ENCODE measurements around the gene ACBD6. TPM values are rescaled to one million over a fixed set of nuclear protein-coding genes. Genes with fewer than 3 reads are reported as not detected.

The ACBD6 gene
- total and polyA plus RNA-seq, 5 donors from 2014 or later = 23.4 to 34.9 (median 25.5) TPM

DNA sequence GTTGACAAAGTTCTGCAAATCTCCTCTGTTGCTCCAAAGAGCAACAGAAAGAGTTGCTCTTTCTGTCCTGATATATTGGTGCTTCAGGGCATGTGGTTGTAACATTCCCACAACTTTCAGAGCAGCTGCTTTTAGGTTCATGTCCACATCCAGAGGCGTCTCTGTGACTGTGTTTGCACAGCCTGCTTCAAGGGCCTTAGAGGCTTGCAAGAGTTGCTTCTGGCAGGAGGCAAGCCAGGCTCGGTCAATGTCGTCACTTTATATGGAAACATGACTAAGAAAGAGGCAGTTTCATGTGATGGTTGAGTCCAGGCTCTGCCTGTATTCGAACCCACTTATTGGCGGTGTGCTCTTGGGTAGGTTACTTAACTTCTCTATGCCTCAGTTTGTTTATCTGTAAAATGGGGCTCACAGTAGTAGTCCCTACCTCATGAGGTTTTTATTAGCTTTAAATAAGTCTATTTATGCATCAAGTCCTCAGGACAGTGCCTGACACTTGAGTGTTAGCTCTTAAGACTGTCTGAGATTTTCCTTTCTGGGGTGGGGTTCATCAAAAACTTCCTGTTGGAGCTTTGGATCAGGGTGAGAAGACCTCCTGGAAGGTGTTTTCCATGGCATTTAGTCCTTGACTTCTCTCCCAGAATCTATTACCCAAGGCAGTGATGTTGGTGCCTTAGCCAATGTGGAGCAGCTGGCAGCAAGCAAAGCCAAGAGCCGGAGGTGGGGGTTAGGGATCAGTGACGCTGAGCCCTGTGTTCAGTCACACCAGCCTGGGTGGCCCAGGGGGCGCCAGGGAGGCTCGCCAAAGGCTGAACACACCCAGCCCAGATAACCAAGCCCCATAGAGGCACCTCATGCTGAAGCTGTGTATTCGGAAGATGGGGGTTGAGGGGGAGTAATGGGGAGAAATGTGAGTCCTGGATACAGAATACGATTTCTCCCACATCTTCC, 253.4 kb downstream of the ACBD6 start:
- Histone ChIP-seq H3K27ac (ENCODE audit: insufficient read depth, low read length, poor library complexity, severe bottlenecking) (no peak overlapping the region), H3K4me3 (ENCODE audit: low read depth, low read length) (no peak overlapping the region), H3K27me3 (ENCODE audit: control insufficient read depth, insufficient read depth, low read length) (no peaks in the 10 kb centered on the region), H3K36me3 (ENCODE audit: control insufficient read depth, insufficient read depth, low read length) (no peaks in the 10 kb centered on the region), H3K9me3 (ENCODE audit: control insufficient read depth in 2 of 2, low read length in 2 of 2) (no peaks in the 10 kb centered on the region), H3K4me1 (ENCODE audit: control insufficient read depth, insufficient read depth, low read length, poor library complexity, severe bottlenecking) (no peaks in the 10 kb centered on the region)
- Mint-ChIP-seq H3K4me3 (no peak overlapping the region), H3K27ac (no peak overlapping the region), H3K9me3 (no peaks in the 10 kb centered on the region), H3K27me3 (peaks cover 39% of the 10 kb centered on the region), H3K4me1 (peaks cover 0 to 5% (median 2%) of the 10 kb centered on the region in 4 donors), H3K36me3 (no peaks in the 10 kb centered on the region)
- peak in 1 of 3 donors; percentile 22 for DNase-seq
- no peak for ATAC-seq (ENCODE audit: low read depth in 2 of 2)

GRCh38 chr1:180248176-180248575, 254.2 kb downstream of the ACBD6 start:
- Histone ChIP-seq H3K4me1 (ENCODE audit: control insufficient read depth, insufficient read depth, low read length, poor library complexity, severe bottlenecking) (no peaks in the 10 kb centered on the region), H3K27ac (ENCODE audit: insufficient read depth, low read length, poor library complexity, severe bottlenecking) (no peak overlapping the region), H3K4me3 (ENCODE audit: low read depth, low read length) (no peak overlapping the region), H3K9me3 (ENCODE audit: control insufficient read depth in 2 of 2, low read length in 2 of 2) (no peaks in the 10 kb centered on the region), H3K36me3 (ENCODE audit: control insufficient read depth, insufficient read depth, low read length) (no peaks in the 10 kb centered on the region), H3K27me3 (ENCODE audit: control insufficient read depth, insufficient read depth, low read length) (no peaks in the 10 kb centered on the region)
- H3K27me3 Mint-ChIP-seq = peaks cover 38% of the 10 kb centered on the region
- H3K4me3 Mint-ChIP-seq = no peak overlapping the region
- H3K36me3 Mint-ChIP-seq = no peaks in the 10 kb centered on the region
- ATAC-seq (ENCODE audit: low read depth in 2 of 2) (no peak), DNase-seq (no peak)
- peaks cover 0 to 5% (median 2%) of the 10 kb centered on the region in 4 donors for H3K4me1 Mint-ChIP-seq
- no peak overlapping the region for H3K27ac Mint-ChIP-seq
- H3K9me3 Mint-ChIP-seq = no peaks in the 10 kb centered on the region

DNA sequence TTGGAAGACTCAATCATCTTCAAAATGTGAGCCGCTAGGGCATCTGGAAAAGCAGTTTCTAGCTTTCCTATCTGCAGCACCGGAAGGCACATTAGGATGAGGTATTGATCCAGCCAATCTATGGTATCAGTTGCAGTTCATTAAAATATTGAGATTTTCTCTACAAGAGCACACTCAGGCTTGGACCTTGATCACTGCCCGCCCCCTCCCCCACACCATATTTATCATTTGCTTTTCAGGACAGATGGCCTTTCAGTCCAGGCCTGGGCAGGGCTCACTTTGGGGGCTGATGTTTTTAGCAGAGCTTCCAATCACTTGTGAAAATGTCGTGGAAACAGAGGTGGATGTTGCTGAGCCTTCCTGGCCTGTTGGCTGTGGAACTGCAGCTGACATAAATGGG, 254.8 kb downstream of the ACBD6 start:
- ATAC-seq (ENCODE audit: low read depth in 2 of 2) (no peak), DNase-seq (no peak)
- no peak overlapping the region for H3K4me3 Mint-ChIP-seq
- no peaks in the 10 kb centered on the region for H3K36me3 Mint-ChIP-seq
- Histone ChIP-seq H3K27ac (ENCODE audit: insufficient read depth, low read length, poor library complexity, severe bottlenecking) (no peak overlapping the region), H3K36me3 (ENCODE audit: control insufficient read depth, insufficient read depth, low read length) (no peaks in the 10 kb centered on the region), H3K4me1 (ENCODE audit: control insufficient read depth, insufficient read depth, low read length, poor library complexity, severe bottlenecking) (no peaks in the 10 kb centered on the region), H3K27me3 (ENCODE audit: control insufficient read depth, insufficient read depth, low read length) (peaks cover under 1% of the 10 kb centered on the region), H3K4me3 (ENCODE audit: low read depth, low read length) (no peak overlapping the region), H3K9me3 (ENCODE audit: control insufficient read depth in 2 of 2, low read length in 2 of 2) (no peaks in the 10 kb centered on the region)
- H3K27ac Mint-ChIP-seq = no peak overlapping the region
- no peaks in the 10 kb centered on the region for H3K9me3 Mint-ChIP-seq
- peaks cover 0 to 2% (median 1%) of the 10 kb centered on the region in 4 donors for H3K4me1 Mint-ChIP-seq
- H3K27me3 Mint-ChIP-seq = peaks cover 44% of the 10 kb centered on the region

GRCh38 chr1:180247061-180247460, 255.3 kb downstream of the ACBD6 start:
- ATAC-seq (ENCODE audit: low read depth in 2 of 2) (no peak), DNase-seq (no peak)
- Mint-ChIP-seq H3K36me3 (no peaks in the 10 kb centered on the region), H3K4me1 (no peaks in the 10 kb centered on the region), H3K27me3 (peaks cover 49% of the 10 kb centered on the region), H3K27ac (no peak overlapping the region), H3K9me3 (no peaks in the 10 kb centered on the region), H3K4me3 (no peak overlapping the region)
- no peaks in the 10 kb centered on the region for H3K4me1 ChIP-seq (ENCODE audit: control insufficient read depth, insufficient read depth, low read length, poor library complexity, severe bottlenecking)
- no peaks in the 10 kb centered on the region for H3K9me3 ChIP-seq (ENCODE audit: control insufficient read depth in 2 of 2, low read length in 2 of 2)
- H3K27me3 ChIP-seq (ENCODE audit: control insufficient read depth, insufficient read depth, low read length) = peaks cover 5% of the 10 kb centered on the region
- H3K27ac ChIP-seq (ENCODE audit: insufficient read depth, low read length, poor library complexity, severe bottlenecking) = no peak overlapping the region
- H3K4me3 ChIP-seq (ENCODE audit: low read depth, low read length) = no peak overlapping the region
- H3K36me3 ChIP-seq (ENCODE audit: control insufficient read depth, insufficient read depth, low read length) = no peaks in the 10 kb centered on the region

- Mint-ChIP-seq H3K4me3 (no peak overlapping the region), H3K27me3 (peaks cover 48% of the 10 kb centered on the region), H3K36me3 (no peaks in the 10 kb centered on the region), H3K27ac (no peak overlapping the region), H3K9me3 (no peaks in the 10 kb centered on the region), H3K4me1 (no peaks in the 10 kb centered on the region)
- Histone ChIP-seq H3K4me3 (ENCODE audit: low read depth, low read length) (no peak overlapping the region), H3K27me3 (ENCODE audit: control insufficient read depth, insufficient read depth, low read length) (peaks cover 8% of the 10 kb centered on the region), H3K4me1 (ENCODE audit: control insufficient read depth, insufficient read depth, low read length, poor library complexity, severe bottlenecking) (no peaks in the 10 kb centered on the region), H3K36me3 (ENCODE audit: control insufficient read depth, insufficient read depth, low read length) (no peaks in the 10 kb centered on the region), H3K27ac (ENCODE audit: insufficient read depth, low read length, poor library complexity, severe bottlenecking) (no peak overlapping the region), H3K9me3 (ENCODE audit: control insufficient read depth in 2 of 2, low read length in 2 of 2) (no peaks in the 10 kb centered on the region)
- no peak for DNase-seq
- ATAC-seq (ENCODE audit: low read depth in 2 of 2) = no peak
Observed at GRCh38 chr1:180246579-180246978, 255.8 kb downstream of the ACBD6 start.

GRCh38 chr1:180244840-180245239, 257.5 kb downstream of the ACBD6 start:
- H3K27ac Mint-ChIP-seq = no peak overlapping the region
- H3K4me3 Mint-ChIP-seq = no peak overlapping the region
- Histone ChIP-seq H3K27ac (ENCODE audit: insufficient read depth, low read length, poor library complexity, severe bottlenecking) (no peak overlapping the region), H3K4me1 (ENCODE audit: control insufficient read depth, insufficient read depth, low read length, poor library complexity, severe bottlenecking) (no peaks in the 10 kb centered on the region), H3K4me3 (ENCODE audit: low read depth, low read length) (no peak overlapping the region), H3K36me3 (ENCODE audit: control insufficient read depth, insufficient read depth, low read length) (no peaks in the 10 kb centered on the region), H3K9me3 (ENCODE audit: control insufficient read depth in 2 of 2, low read length in 2 of 2) (no peaks in the 10 kb centered on the region), H3K27me3 (ENCODE audit: control insufficient read depth, insufficient read depth, low read length) (peaks cover 19% of the 10 kb centered on the region)
- H3K4me1 Mint-ChIP-seq = no peaks in the 10 kb centered on the region
- no peak for DNase-seq
- ATAC-seq (ENCODE audit: low read depth in 2 of 2) = no peak
- peaks cover 0 to 1% (median 0%) of the 10 kb centered on the region in 7 donors for H3K9me3 Mint-ChIP-seq
- no peaks in the 10 kb centered on the region for H3K36me3 Mint-ChIP-seq
- peaks cover 63% of the 10 kb centered on the region for H3K27me3 Mint-ChIP-seq

GRCh38 chr1:180243517-180244221, 258.7 kb downstream of the ACBD6 start:
- Histone ChIP-seq H3K36me3 (ENCODE audit: control insufficient read depth, insufficient read depth, low read length) (no peaks in the 10 kb centered on the region), H3K9me3 (ENCODE audit: control insufficient read depth in 2 of 2, low read length in 2 of 2) (no peaks in the 10 kb centered on the region), H3K4me1 (ENCODE audit: control insufficient read depth, insufficient read depth, low read length, poor library complexity, severe bottlenecking) (no peaks in the 10 kb centered on the region), H3K27me3 (ENCODE audit: control insufficient read depth, insufficient read depth, low read length) (peaks cover 30% of the 10 kb centered on the region), H3K27ac (ENCODE audit: insufficient read depth, low read length, poor library complexity, severe bottlenecking) (no peak overlapping the region), H3K4me3 (ENCODE audit: low read depth, low read length) (no peak overlapping the region)
- Mint-ChIP-seq H3K4me1 (peaks cover 0 to 1% (median 0%) of the 10 kb centered on the region in 4 donors), H3K27ac (no peak overlapping the region), H3K36me3 (no peaks in the 10 kb centered on the region), H3K27me3 (peaks cover 72% of the 10 kb centered on the region), H3K9me3 (peaks cover 0 to 3% (median 0%) of the 10 kb centered on the region in 7 donors), H3K4me3 (no peak overlapping the region)
- ATAC-seq (ENCODE audit: low read depth in 2 of 2) = no peak
- DNase-seq = no peak
